K562 (cell line): ENCODE measurements around the gene NAGS. TPM values are rescaled to one million over a fixed set of nuclear protein-coding genes. Genes with fewer than 3 reads are reported as not detected.
A peak's percentile ranks its signal among the peaks of the same experiment; 100 is the strongest.

ENCODE experiments used
- AFF1 ChIP-seq, 2 experiments: fragments of 450-650 bp; IDR thresholded peaks; 2 replicates each; pipeline ENCODE4 v1.6.1; 2018; ENCODE audit warnings: mild to moderate bottlenecking in 2 of 2, low read depth in 1 of 2; ENCODE audit not compliant: partially characterized antibody in 2 of 2
- CXXC5 ChIP-seq: fragments of 250-450 bp; sonication (Bioruptor Pico); IDR thresholded peaks from 2 replicates; pipeline ENCODE4 v1.8.0; 2022; ENCODE audit warnings: inconsistent platforms, mild to moderate bottlenecking, moderate library complexity
- MCM7 ChIP-seq, 2 experiments: fragments of 450-650 bp; IDR thresholded peaks; 2 replicates each; pipeline ENCODE4 v1.6.1; 2016 to 2018
- MECOM ChIP-seq: fragments of 250-450 bp; sonication (Bioruptor Pico); IDR thresholded peaks from 2 replicates; pipeline ENCODE4 v1.8.0; 2022; ENCODE audit warnings: inconsistent platforms
- MED1 ChIP-seq: sonication (generic); formaldehyde crosslinking; IDR thresholded peaks from 2 replicates; pipeline ENCODE4 v1.8.1; 2023; ENCODE audit warnings: missing genetic modification reagents, borderline replicate concordance
- RBM39 ChIP-seq: fragments of 200-400 bp; formaldehyde crosslinking; optimal IDR thresholded peaks from 2 replicates; pipeline ENCODE3; 2018; ENCODE audit warnings: low read depth, low read length
- RNF2 ChIP-seq: sonication (generic); IDR thresholded peaks from 2 replicates; pipeline ENCODE4 v1.6.1; 2016
- SIN3B ChIP-seq: fragments of 450-650 bp; IDR thresholded peaks from 2 replicates; pipeline ENCODE4 v1.6.1; 2017; ENCODE audit warnings: low read depth, mild to moderate bottlenecking, moderate library complexity
- SMARCB1 ChIP-seq: IDR thresholded peaks from 2 replicates; pipeline ENCODE4 v1.6.1; 2011; ENCODE audit warnings: improper control_type of control experiment, low read depth; ENCODE audit not compliant: insufficient read length
- SMC3 ChIP-seq: conservative IDR thresholded peaks from 2 replicates; pipeline ENCODE4 v1.6.1; 2011; ENCODE audit warnings: low read depth, low read length, improper control_type of control experiment; ENCODE audit not compliant: insufficient read depth
- SOX6 ChIP-seq: fragments of 450-650 bp; IDR thresholded peaks from 2 replicates; pipeline ENCODE4 v1.6.1; 2014; ENCODE audit warnings: mild to moderate bottlenecking
- ZNF318 ChIP-seq, 2 experiments: fragments of 450-650 bp; IDR thresholded peaks; 2 replicates each; pipeline ENCODE4 v1.6.1; 2016; ENCODE audit warnings: mild to moderate bottlenecking in 2 of 2, borderline replicate concordance in 1 of 2, low read depth in 1 of 2, moderate library complexity in 1 of 2
- ZNF589 ChIP-seq: fragments of 200-800 bp; sonication (Bioruptor generic); IDR thresholded peaks from 2 replicates; pipeline ENCODE4 v1.6.1; 2016; ENCODE audit warnings: low read depth, missing genetic modification characterization, missing compliant biosample characterization
- polyA plus RNA-seq, 8 experiments: library from polyadenylated mRNA; depleted of rRNA in 4 of 8; stranded (reverse) in 5 of 8; unstranded in 3 of 8; fragments of >200 nt; fragmentation: Nextera tagmentation in 2 of 8; fragmentation: Illumina TruSeq in 1 of 8; extraction: Ambion mirVana in 2 of 8; extraction: Trizol in 1 of 8; gene quantifications; 2 replicates each; pipeline versions ENCODE4 v1.2.1 to v1.2.3, GENCODE V29; 2011 to 2014; ENCODE audit warnings: inconsistent platforms in 1 of 8, missing spikeins in 1 of 8
- total RNA-seq, 7 experiments: library from RNA; depleted of rRNA in 6 of 7; stranded (reverse); fragments of >200 nt in 6 of 7; fragmentation: Illumina TruSeq in 2 of 7; extraction: Trizol in 2 of 7; gene quantifications; 2 replicates each; pipeline versions ENCODE4 v1.2.1 to v1.2.3, GENCODE V29; 2011 to 2021; ENCODE audit warnings: low replicate concordance in 1 of 7
- TF ChIP-seq, protein P1 (sequence below): fragments of 450-650 bp; formaldehyde crosslinking; IDR thresholded peaks from 2 replicates; pipeline ENCODE4 v1.4.0; 2022; ENCODE audit warnings: mild to moderate bottlenecking, moderate library complexity

NAGS gene
- total and polyA plus RNA-seq, 9 of the 15 experiments (the other 6 are each of a cell fraction or from before 2014, with no cell fraction given) = not detected

GRCh38 chr17:43983515-43984411 is 20.7 kb upstream of the NAGS start (continued):
- TF ChIP-seq CXXC5 = peak; percentile 95
- 0 out of 2 replicates have a peak, but pooled peaks have one; percentile 2 for TF ChIP-seq SMC3
- TF ChIP-seq RNF2 = peak; percentile 91
- TF ChIP-seq AFF1 (IDR thresholded peaks at IDR 0.05; ENCODE audit: low read depth in 1 of 2, partially characterized antibody in 2 of 2) = no peak
- TF ChIP-seq MCM7 (IDR thresholded peaks at IDR 0.05) = no peak
- TF ChIP-seq SIN3B = no peak; the same call in 1 of the 2 replicates
- TF ChIP-seq, protein P1, sequence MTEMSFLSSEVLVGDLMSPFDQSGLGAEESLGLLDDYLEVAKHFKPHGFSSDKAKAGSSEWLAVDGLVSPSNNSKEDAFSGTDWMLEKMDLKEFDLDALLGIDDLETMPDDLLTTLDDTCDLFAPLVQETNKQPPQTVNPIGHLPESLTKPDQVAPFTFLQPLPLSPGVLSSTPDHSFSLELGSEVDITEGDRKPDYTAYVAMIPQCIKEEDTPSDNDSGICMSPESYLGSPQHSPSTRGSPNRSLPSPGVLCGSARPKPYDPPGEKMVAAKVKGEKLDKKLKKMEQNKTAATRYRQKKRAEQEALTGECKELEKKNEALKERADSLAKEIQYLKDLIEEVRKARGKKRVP (CRISPR knock-in tag) = no peak
- no peak for TF ChIP-seq RBM39
- TF ChIP-seq MECOM (CRISPR knock-in tag) = no peak
- TF ChIP-seq SMARCB1 = no peak
- TF ChIP-seq ZNF318 (IDR thresholded peaks at IDR 0.05; ENCODE audit: borderline replicate concordance in 1 of 2, low read depth in 1 of 2) = no peak
- TF ChIP-seq MED1 (CRISPR knock-in tag) = no peak
- TF ChIP-seq ZNF589 (CRISPR knock-in tag) = no peak
- peak; percentile 51; the same call in 1 of the 2 replicates for TF ChIP-seq SOX6
